Gastroesophageal sphincter (tissue), 3 donors: ENCODE results near the gene RHCE.
"Not testable (repeated sequence)": the region's sequence is repeated elsewhere in the genome, so short reads cannot be mapped to it uniquely, and the experiment has no call there.

Source experiments
- EP300 ChIP-seq: sonication (generic); formaldehyde crosslinking; IDR thresholded peaks from one replicate; pipeline ENCODE4 v1.6.1; 2017; ENCODE audit warnings: antibody characterized with exemption, mild to moderate bottlenecking
- POLR2A ChIP-seq, 2 donors: fragments of 450-650 bp; IDR thresholded peaks; one replicate each; pipeline ENCODE4 v1.6.1; 2017; ENCODE audit warnings: antibody characterized with exemption in 2 of 2, mild to moderate bottlenecking in 2 of 2, moderate library complexity in 1 of 2
- POLR2AphosphoS5 ChIP-seq: sonication (generic); formaldehyde crosslinking; IDR thresholded peaks from one replicate; pipeline ENCODE4 v1.6.1; 2017; ENCODE audit warnings: antibody characterized with exemption
- TF ChIP-seq, protein P1 (sequence below), 4 experiments: fragments of 200-600 bp in 2 of 4; fragments of 450-650 bp in 2 of 4; sonication (generic) in 1 of 4; IDR thresholded peaks; one replicate each; pipeline ENCODE4 v1.5.1; 2017 to 2019; ENCODE audit warnings: antibody characterized with exemption in 4 of 4, mild to moderate bottlenecking in 2 of 4, moderate library complexity in 2 of 4

DNA sequence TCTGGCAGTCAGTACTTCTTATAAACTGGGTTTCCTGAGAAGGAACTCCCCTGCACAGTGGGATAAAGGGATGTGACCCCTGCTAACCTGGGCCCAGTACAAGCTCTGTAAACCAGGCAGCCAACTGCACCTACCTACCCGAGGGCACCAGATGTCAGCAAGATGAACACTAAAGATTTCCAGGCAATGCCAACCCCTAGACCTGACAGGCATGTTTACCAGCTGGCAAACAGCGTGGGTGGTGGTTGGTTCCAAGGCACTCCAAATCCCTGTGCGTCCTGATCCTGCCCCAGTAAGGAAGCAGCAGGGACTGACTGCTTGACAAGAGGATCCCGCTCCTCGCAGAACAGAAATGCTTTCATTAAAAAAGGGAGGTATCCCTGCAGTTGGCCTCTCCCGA lies 2.6 kb upstream of the RHCE start:
- TF ChIP-seq, protein P1, sequence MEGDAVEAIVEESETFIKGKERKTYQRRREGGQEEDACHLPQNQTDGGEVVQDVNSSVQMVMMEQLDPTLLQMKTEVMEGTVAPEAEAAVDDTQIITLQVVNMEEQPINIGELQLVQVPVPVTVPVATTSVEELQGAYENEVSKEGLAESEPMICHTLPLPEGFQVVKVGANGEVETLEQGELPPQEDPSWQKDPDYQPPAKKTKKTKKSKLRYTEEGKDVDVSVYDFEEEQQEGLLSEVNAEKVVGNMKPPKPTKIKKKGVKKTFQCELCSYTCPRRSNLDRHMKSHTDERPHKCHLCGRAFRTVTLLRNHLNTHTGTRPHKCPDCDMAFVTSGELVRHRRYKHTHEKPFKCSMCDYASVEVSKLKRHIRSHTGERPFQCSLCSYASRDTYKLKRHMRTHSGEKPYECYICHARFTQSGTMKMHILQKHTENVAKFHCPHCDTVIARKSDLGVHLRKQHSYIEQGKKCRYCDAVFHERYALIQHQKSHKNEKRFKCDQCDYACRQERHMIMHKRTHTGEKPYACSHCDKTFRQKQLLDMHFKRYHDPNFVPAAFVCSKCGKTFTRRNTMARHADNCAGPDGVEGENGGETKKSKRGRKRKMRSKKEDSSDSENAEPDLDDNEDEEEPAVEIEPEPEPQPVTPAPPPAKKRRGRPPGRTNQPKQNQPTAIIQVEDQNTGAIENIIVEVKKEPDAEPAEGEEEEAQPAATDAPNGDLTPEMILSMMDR (IDR thresholded peaks at IDR 0.05) = not testable (repeated sequence)
- TF ChIP-seq EP300; POLR2A (IDR thresholded peaks at IDR 0.05): not testable (repeated sequence)
- TF ChIP-seq POLR2AphosphoS5 = peak; percentile 55
